K562 treated with DMSO at 1 percent for 4 hours (cell line): ENCODE results near the gene EDA. TPM values are rescaled to one million over a fixed set of nuclear protein-coding genes. Genes with fewer than 3 reads are reported as not detected.

ENCODE experiments used
- total RNA-seq: library from RNA; unstranded; fragments of 300-600 nt; gene quantifications from 2 replicates; pipeline ENCODE4 v1.2.3, GENCODE V29; 2022; ENCODE audit not compliant: insufficient read depth

Gene EDA
- total RNA-seq, result 0.19 and 2.4 TPM in 2 replicates

GRCh38 chrX:69615779-69616456, at the start of gene EDA:
Gene EDA, plus strand, starts transcription at chrX:69616113.

DNA sequence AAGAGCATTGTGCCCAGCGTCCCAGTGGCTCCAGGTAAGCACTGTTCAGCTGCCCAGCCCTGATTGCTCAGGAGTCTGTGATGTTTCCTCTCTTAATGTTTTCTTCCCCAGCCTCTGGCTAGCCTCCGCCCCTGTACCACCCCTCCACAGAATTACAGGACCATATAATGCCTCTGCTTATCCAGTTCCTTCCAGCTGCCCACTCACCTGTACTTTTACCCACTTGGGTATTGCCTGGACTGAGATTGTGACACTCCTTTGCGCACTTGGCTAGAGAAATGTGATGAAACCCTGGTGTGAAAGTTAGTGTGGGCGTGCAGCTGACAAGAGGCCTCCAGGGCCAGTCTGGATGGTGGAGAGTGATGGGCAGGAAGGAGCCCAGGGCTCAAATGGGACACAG, 434.0 kb downstream of the EDA start, which contains the start of gene AWAT2:
AWAT2 (minus strand) TSS at position 14 of the 400 bp plus-strand sequence; CDS start at position 8, 6 bp downstream.

DNA sequence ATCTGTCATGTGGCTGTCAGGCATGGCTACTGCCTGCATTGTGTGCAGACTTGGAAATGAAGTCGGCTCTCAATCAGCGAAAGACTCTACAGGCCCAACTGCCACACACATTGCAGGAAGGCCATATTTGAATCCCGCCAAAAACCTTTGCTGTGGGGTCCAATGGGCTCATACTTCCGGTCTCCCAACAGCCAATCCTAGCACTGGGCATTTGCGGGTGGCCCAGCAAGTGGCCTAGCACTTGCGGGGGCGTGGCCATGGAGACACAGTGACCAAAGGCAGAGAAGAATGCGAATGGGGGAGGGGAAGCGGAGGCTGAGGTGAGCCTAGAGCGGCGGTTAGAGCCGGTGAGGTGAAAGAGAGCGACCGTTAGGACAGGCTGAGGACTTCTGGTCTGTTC, 446.2 kb downstream of the EDA start, which contains the start of gene OTUD6A:
OTUD6A (plus strand) TSS at position 382 of the 400 bp plus-strand sequence. CDS start 68 bp downstream, outside the sequence.

Other genes starting within 250 kb of the EDA start
- gene NALF2, start 111.8 kb upstream of the EDA start, total RNA-seq, result not detected in 2 replicates